ENCODE data around the gene PLD3.

The PLD3 gene

GRCh38 chr19:40355975-40356680 is 7.6 kb downstream of the PLD3 start:
- TF ChIP-seq, protein P1, sequence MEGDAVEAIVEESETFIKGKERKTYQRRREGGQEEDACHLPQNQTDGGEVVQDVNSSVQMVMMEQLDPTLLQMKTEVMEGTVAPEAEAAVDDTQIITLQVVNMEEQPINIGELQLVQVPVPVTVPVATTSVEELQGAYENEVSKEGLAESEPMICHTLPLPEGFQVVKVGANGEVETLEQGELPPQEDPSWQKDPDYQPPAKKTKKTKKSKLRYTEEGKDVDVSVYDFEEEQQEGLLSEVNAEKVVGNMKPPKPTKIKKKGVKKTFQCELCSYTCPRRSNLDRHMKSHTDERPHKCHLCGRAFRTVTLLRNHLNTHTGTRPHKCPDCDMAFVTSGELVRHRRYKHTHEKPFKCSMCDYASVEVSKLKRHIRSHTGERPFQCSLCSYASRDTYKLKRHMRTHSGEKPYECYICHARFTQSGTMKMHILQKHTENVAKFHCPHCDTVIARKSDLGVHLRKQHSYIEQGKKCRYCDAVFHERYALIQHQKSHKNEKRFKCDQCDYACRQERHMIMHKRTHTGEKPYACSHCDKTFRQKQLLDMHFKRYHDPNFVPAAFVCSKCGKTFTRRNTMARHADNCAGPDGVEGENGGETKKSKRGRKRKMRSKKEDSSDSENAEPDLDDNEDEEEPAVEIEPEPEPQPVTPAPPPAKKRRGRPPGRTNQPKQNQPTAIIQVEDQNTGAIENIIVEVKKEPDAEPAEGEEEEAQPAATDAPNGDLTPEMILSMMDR (IDR thresholded peaks at IDR 0.05; ENCODE audit: insufficient read depth, low read depth, low read length, missing control alignments), result no peak
- H3K4me3 ChIP-seq (ENCODE audit: low read depth, low read length), result peak overlapping the region; percentile 3; the same call in 1 of the 2 replicates
- peak; percentile 75 for DNase-seq (ENCODE audit: low read depth)

DNA sequence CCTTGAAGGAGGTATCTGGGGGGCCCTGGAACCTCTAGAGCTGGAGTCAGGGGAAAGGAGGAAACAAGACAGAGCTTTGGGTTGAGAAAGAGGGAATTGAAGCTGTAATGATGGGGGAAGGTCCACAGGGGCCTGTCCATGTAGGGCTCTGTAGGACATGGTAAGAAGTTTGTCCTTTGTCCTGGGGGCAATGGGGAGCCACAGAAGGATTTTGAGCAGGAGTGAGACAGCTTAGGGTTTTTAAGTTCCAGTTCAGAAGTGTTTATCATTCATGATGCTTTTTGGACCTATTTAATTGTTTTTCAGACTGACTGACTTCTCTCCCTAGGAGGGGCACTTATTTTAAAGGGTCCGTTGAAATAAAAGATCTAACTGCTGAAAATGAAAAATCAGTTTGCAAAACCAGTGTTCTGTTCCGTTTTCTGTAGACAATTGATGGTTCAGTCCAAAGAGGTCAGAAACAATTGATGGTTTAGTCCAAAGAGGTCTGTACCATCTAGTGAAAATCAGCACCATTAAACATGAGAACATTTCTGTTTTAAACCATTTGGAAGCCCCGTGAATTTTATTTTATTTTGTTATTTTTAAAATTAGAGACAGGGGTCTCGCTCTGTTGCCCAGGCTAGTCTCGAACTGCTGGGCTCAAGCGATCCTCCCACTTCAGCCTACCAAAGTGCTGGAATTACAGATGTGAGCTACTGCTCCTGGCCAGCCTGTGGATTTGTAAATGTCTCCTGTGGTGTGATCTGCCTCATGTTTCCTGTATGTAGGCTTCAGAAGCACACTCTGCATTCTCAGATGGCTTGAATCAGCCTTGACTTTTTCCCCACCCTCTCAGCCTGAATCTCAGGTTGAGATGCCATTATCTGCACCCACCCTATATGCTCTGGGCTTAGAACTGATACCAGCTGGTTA is 8.4 kb downstream of the PLD3 start:
- H3K4me3 ChIP-seq (ENCODE audit: low read depth, low read length), result no peak overlapping the region
- TF ChIP-seq, protein P1 (IDR thresholded peaks at IDR 0.05; ENCODE audit: insufficient read depth, low read depth, low read length, missing control alignments), result no peak
- DNase-seq (ENCODE audit: low read depth), result peak; percentile 30

GRCh38 chr19:40357640-40358039 is 9.1 kb downstream of the PLD3 start:
- H3K4me3 ChIP-seq (ENCODE audit: low read depth, low read length), result no peak overlapping the region
- DNase-seq (ENCODE audit: low read depth), result no peak
- TF ChIP-seq, protein P1 (IDR thresholded peaks at IDR 0.05; ENCODE audit: insufficient read depth, low read depth, low read length, missing control alignments), result no peak

- peak; percentile 75 for DNase-seq (ENCODE audit: low read depth)
These were observed 10.3 kb downstream of the PLD3 start for GRCh38 chr19:40358773-40359172.

GRCh38 chr19:40360020-40360707 is 11.7 kb downstream of the PLD3 start:
- no peak overlapping the region for H3K4me3 ChIP-seq (ENCODE audit: low read depth, low read length)
- TF ChIP-seq, protein P1 (IDR thresholded peaks at IDR 0.05; ENCODE audit: insufficient read depth, low read depth, low read length, missing control alignments), result no peak
- DNase-seq (ENCODE audit: low read depth), result no peak

More at GRCh38 chr19:40358773-40359172, 10.3 kb downstream of the PLD3 start:
- no peak overlapping the region for H3K4me3 ChIP-seq (ENCODE audit: low read depth, low read length)
- TF ChIP-seq, protein P1 (IDR thresholded peaks at IDR 0.05; ENCODE audit: insufficient read depth, low read depth, low read length, missing control alignments), result no peak

DNA sequence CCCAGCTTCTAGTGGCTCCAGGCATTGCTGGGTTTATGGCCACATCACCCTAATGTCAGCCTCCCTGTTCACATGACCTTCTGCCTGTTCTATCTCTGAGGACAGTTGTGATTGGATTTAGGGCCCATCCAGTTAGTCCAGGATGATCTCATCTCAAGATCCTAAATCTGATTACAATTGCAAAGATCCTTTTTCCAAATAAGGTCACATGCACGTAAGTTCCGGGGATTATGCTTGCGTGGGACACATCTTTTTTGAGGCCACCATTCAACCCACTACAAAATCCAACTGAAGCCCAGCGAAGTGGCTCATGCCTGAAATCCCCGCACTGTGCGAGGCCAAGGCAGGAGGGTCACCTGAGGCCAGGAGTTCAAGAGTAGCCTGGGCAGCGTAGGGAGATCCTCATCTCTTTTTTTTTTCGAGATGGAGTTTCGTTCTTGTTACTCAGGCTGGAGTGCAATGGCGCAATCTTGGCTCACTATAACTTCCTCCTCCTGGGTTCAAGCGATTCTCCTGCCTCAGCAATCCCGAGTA is 12.3 kb downstream of the PLD3 start:
- no peak for DNase-seq (ENCODE audit: low read depth)
- no peak overlapping the region for H3K4me3 ChIP-seq (ENCODE audit: low read depth, low read length)
- TF ChIP-seq, protein P1 (IDR thresholded peaks at IDR 0.05; ENCODE audit: insufficient read depth, low read depth, low read length, missing control alignments), result no peak
